Neural cell (in vitro differentiated cells): Measurements from ENCODE around the gene SLC35E1. TPM values are rescaled to one million over a fixed set of nuclear protein-coding genes. Genes with fewer than 3 reads are reported as not detected.

ENCODE experiments used
- H2AFZ ChIP-seq: fragments of 200-600, 300-800 bp; sonication (generic), shearing (Covaris generic); 2 replicates; pipeline ENCODE4 v1.6.0; 2014; ENCODE audit warnings: low read depth, mild to moderate bottlenecking, antibody characterized with exemption, low read length, moderate library complexity
- H3F3A ChIP-seq: fragments of 200-600 bp; shearing (Covaris generic); 2 replicates; pipeline ENCODE4 v1.6.1; 2016; ENCODE audit warnings: mild to moderate bottlenecking, moderate library complexity, mixed read lengths, antibody characterized with exemption, low read length; ENCODE audit not compliant: insufficient read depth, poor library complexity, severe bottlenecking
- H3K27ac ChIP-seq: fragments of 200-600, 300-800 bp; sonication (generic), shearing (Covaris generic); 2 replicates; pipeline ENCODE4 v1.5.1; 2014; ENCODE audit warnings: mild to moderate bottlenecking, low read length, moderate library complexity
- H3K27me3 ChIP-seq: fragments of 300-800, 200-600 bp; sonication (generic), shearing (Covaris generic); 2 replicates; pipeline ENCODE4 v1.6.0; 2014; ENCODE audit warnings: mild to moderate bottlenecking, low read depth, low read length, moderate library complexity; ENCODE audit not compliant: insufficient read depth
- H3K36me3 ChIP-seq: fragments of 300-800, 200-600 bp; sonication (generic), shearing (Covaris generic); 2 replicates; pipeline ENCODE4 v1.5.1; 2014; ENCODE audit warnings: mild to moderate bottlenecking, antibody characterized with exemption, low read length, moderate library complexity; ENCODE audit not compliant: insufficient read depth
- H3K4me2 ChIP-seq: fragments of 300-800, 200-600 bp; sonication (generic), shearing (Covaris generic); 2 replicates; pipeline ENCODE4 v1.6.0; 2014; ENCODE audit warnings: mild to moderate bottlenecking, low read length
- H3K4me3 ChIP-seq: fragments of 300-800, 200-600 bp; sonication (generic), shearing (Covaris generic); 2 replicates; pipeline ENCODE4 v1.5.1; 2014; ENCODE audit warnings: mild to moderate bottlenecking, low read length, moderate library complexity
- H3K79me2 ChIP-seq: fragments of 200-600 bp; shearing (Covaris generic); replicated peaks from 2 replicates; pipeline ENCODE4 v1.6.0; 2014; ENCODE audit warnings: mild to moderate bottlenecking, low read length, moderate library complexity; ENCODE audit not compliant: insufficient read depth
- H3K9ac ChIP-seq: fragments of 300-800, 200-600 bp; sonication (generic), shearing (Covaris generic); 2 replicates; pipeline ENCODE4 v1.6.1; 2016; ENCODE audit warnings: mild to moderate bottlenecking, low read length, mixed read lengths
- H3K9me2 ChIP-seq: fragments of 200-600 bp; shearing (Covaris generic); 2 replicates; pipeline ENCODE4 v1.6.1; 2016; ENCODE audit warnings: mild to moderate bottlenecking, low read length, mixed read lengths; ENCODE audit not compliant: insufficient read depth
- H3K9me3 ChIP-seq: fragments of 200-600, 300-800 bp; sonication (generic), shearing (Covaris generic); 2 replicates; pipeline ENCODE4 v1.6.1; 2016; ENCODE audit warnings: mild to moderate bottlenecking, mixed run types, low read length, moderate library complexity, mixed read lengths
- H4K20me1 ChIP-seq: fragments of 200-600 bp; shearing (Covaris generic); 2 replicates; pipeline ENCODE4 v1.6.1; 2016; ENCODE audit warnings: mild to moderate bottlenecking, mixed run types; ENCODE audit not compliant: insufficient read depth
- EP300 ChIP-seq: fragments of 450-650 bp; conservative IDR thresholded peaks from 2 replicates; pipeline ENCODE4 v1.6.1; 2014; ENCODE audit warnings: antibody characterized with exemption, mild to moderate bottlenecking, moderate library complexity; ENCODE audit not compliant: poor library complexity, severe bottlenecking
- EZH2 ChIP-seq: fragments of 200-600, 300-800 bp; shearing (Covaris generic), sonication (generic); IDR thresholded peaks from 2 replicates; pipeline ENCODE4 v1.6.1; 2014; ENCODE audit warnings: antibody characterized with exemption, low read length, borderline replicate concordance, mild to moderate bottlenecking; ENCODE audit not compliant: insufficient read depth, poor library complexity, severe bottlenecking
- MXI1 ChIP-seq: fragments of 450-650 bp; conservative IDR thresholded peaks from 2 replicates; pipeline ENCODE4 v1.6.1; 2014; ENCODE audit warnings: antibody characterized with exemption, mild to moderate bottlenecking; ENCODE audit not compliant: poor library complexity, severe bottlenecking
- POLR2AphosphoS5 ChIP-seq: IDR thresholded peaks from 2 replicates; pipeline ENCODE4 v1.6.1; 2012
- RAD21 ChIP-seq: fragments of 450-650 bp; conservative IDR thresholded peaks from 2 replicates; pipeline ENCODE4 v1.6.1; 2014; ENCODE audit warnings: antibody characterized with exemption, mild to moderate bottlenecking, moderate library complexity
- SMC3 ChIP-seq: fragments of 450-650 bp; conservative IDR thresholded peaks from 2 replicates; pipeline ENCODE4 v1.6.1; 2014; ENCODE audit warnings: antibody characterized with exemption, mild to moderate bottlenecking, moderate library complexity; ENCODE audit not compliant: poor library complexity
- TAF1 ChIP-seq: IDR thresholded peaks from 2 replicates; pipeline ENCODE4 v1.6.1; 2012; ENCODE audit warnings: low read depth
- polyA plus RNA-seq: library from polyadenylated mRNA; depleted of rRNA; stranded (reverse); fragments of >200 nt; gene quantifications from 2 replicates; pipeline ENCODE4 v1.2.3, GENCODE V29; 2014
- TF ChIP-seq, protein P1 (sequence below): IDR thresholded peaks from 2 replicates; pipeline ENCODE4 v1.6.1; 2012; ENCODE audit warnings: borderline replicate concordance
- TF ChIP-seq, protein P2 (sequence below): fragments of 450-650 bp; IDR thresholded peaks from 2 replicates; pipeline ENCODE4 v1.5.1; 2014; ENCODE audit warnings: antibody characterized with exemption, mild to moderate bottlenecking, moderate library complexity; ENCODE audit not compliant: poor library complexity, severe bottlenecking

SLC35E1 gene
- polyA plus RNA-seq, 1 donor from 2014 or later, result 23.9 TPM

- peaks cover 2% of the 10 kb centered on the region for H4K20me1 ChIP-seq
- no peak overlapping the region for H3K9ac ChIP-seq
- H3K4me2 ChIP-seq, result no peak overlapping the region
- H3F3A ChIP-seq, result no peaks in the 10 kb centered on the region
- H2AFZ ChIP-seq, result no peak overlapping the region
- H3K79me2 ChIP-seq, result peaks cover 22% of the 10 kb centered on the region
- TF ChIP-seq TAF1, result no peak
- no peak for TF ChIP-seq SMC3
- no peak for TF ChIP-seq MXI1
- no peak for TF ChIP-seq RAD21
- no peak for TF ChIP-seq POLR2AphosphoS5
- no peak for TF ChIP-seq EZH2
- TF ChIP-seq, protein P1, sequence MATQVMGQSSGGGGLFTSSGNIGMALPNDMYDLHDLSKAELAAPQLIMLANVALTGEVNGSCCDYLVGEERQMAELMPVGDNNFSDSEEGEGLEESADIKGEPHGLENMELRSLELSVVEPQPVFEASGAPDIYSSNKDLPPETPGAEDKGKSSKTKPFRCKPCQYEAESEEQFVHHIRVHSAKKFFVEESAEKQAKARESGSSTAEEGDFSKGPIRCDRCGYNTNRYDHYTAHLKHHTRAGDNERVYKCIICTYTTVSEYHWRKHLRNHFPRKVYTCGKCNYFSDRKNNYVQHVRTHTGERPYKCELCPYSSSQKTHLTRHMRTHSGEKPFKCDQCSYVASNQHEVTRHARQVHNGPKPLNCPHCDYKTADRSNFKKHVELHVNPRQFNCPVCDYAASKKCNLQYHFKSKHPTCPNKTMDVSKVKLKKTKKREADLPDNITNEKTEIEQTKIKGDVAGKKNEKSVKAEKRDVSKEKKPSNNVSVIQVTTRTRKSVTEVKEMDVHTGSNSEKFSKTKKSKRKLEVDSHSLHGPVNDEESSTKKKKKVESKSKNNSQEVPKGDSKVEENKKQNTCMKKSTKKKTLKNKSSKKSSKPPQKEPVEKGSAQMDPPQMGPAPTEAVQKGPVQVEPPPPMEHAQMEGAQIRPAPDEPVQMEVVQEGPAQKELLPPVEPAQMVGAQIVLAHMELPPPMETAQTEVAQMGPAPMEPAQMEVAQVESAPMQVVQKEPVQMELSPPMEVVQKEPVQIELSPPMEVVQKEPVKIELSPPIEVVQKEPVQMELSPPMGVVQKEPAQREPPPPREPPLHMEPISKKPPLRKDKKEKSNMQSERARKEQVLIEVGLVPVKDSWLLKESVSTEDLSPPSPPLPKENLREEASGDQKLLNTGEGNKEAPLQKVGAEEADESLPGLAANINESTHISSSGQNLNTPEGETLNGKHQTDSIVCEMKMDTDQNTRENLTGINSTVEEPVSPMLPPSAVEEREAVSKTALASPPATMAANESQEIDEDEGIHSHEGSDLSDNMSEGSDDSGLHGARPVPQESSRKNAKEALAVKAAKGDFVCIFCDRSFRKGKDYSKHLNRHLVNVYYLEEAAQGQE, result no peak
- TF ChIP-seq, protein P2, sequence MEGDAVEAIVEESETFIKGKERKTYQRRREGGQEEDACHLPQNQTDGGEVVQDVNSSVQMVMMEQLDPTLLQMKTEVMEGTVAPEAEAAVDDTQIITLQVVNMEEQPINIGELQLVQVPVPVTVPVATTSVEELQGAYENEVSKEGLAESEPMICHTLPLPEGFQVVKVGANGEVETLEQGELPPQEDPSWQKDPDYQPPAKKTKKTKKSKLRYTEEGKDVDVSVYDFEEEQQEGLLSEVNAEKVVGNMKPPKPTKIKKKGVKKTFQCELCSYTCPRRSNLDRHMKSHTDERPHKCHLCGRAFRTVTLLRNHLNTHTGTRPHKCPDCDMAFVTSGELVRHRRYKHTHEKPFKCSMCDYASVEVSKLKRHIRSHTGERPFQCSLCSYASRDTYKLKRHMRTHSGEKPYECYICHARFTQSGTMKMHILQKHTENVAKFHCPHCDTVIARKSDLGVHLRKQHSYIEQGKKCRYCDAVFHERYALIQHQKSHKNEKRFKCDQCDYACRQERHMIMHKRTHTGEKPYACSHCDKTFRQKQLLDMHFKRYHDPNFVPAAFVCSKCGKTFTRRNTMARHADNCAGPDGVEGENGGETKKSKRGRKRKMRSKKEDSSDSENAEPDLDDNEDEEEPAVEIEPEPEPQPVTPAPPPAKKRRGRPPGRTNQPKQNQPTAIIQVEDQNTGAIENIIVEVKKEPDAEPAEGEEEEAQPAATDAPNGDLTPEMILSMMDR, result no peak
- no peak for TF ChIP-seq EP300
- H3K27me3 ChIP-seq, result no peaks in the 10 kb centered on the region
- H3K36me3 ChIP-seq, result no peaks in the 10 kb centered on the region
- no peaks in the 10 kb centered on the region for H3K9me2 ChIP-seq
- H3K9me3 ChIP-seq, result no peaks in the 10 kb centered on the region
- H3K4me3 ChIP-seq, result no peak overlapping the region
- H3K27ac ChIP-seq, result no peak overlapping the region
Observed at GRCh38 chr19:16536130-16536529, 36.1 kb downstream of the SLC35E1 start.

GRCh38 chr19:16535381-16535780, 36.8 kb downstream of the SLC35E1 start:
- Histone ChIP-seq H4K20me1 (peaks cover 2% of the 10 kb centered on the region), H3K4me2 (no peak overlapping the region), H3K4me3 (no peak overlapping the region), H2AFZ (no peak overlapping the region), H3K9me3 (no peaks in the 10 kb centered on the region), H3K79me2 (peaks cover 14% of the 10 kb centered on the region), H3K27me3 (no peaks in the 10 kb centered on the region), H3F3A (no peaks in the 10 kb centered on the region), H3K36me3 (no peaks in the 10 kb centered on the region), H3K9me2 (no peaks in the 10 kb centered on the region), H3K9ac (no peak overlapping the region), H3K27ac (no peak overlapping the region)
- TF ChIP-seq TAF1, result no peak
- no peak for TF ChIP-seq SMC3
- TF ChIP-seq, protein P1, result no peak
- no peak for TF ChIP-seq EZH2
- no peak for TF ChIP-seq POLR2AphosphoS5
- TF ChIP-seq, protein P2, result no peak
- TF ChIP-seq RAD21, result no peak
